T-helper 1 cell treated with Interleukin-12 subunit alpha and Interleukin-12 subunit beta and Interleukin-4 antibody, amounts not matched to agents 30 μg/mL and 1 μg/mL, for 36 hours (primary cell): ENCODE measurements around the gene NTRK2.
"Not testable (repeated sequence)": the region's sequence is repeated elsewhere in the genome, so short reads cannot be mapped to it uniquely, and the experiment has no call there.

Experiments
- H3K27ac Mint-ChIP-seq: one replicate; pipeline ENCODE4 v1.8.0; 2021; ENCODE audit warnings: mild to moderate bottlenecking, mixed read lengths
- H3K27me3 Mint-ChIP-seq: one replicate; pipeline ENCODE4 v1.8.0; 2021; ENCODE audit warnings: low read depth, mixed read lengths
- H3K36me3 Mint-ChIP-seq: one replicate; pipeline ENCODE4 v1.8.0; 2021; ENCODE audit warnings: low read depth, mixed read lengths
- H3K4me1 Mint-ChIP-seq: one replicate; pipeline ENCODE4 v1.8.0; 2021; ENCODE audit warnings: low read depth, mixed read lengths
- H3K4me3 Mint-ChIP-seq: one replicate; pipeline ENCODE4 v1.8.0; 2021; ENCODE audit warnings: mild to moderate bottlenecking, moderate library complexity, mixed read lengths
- H3K9me3 Mint-ChIP-seq: one replicate; pipeline ENCODE4 v1.8.0; 2021; ENCODE audit warnings: mixed read lengths

NTRK2 gene

DNA sequence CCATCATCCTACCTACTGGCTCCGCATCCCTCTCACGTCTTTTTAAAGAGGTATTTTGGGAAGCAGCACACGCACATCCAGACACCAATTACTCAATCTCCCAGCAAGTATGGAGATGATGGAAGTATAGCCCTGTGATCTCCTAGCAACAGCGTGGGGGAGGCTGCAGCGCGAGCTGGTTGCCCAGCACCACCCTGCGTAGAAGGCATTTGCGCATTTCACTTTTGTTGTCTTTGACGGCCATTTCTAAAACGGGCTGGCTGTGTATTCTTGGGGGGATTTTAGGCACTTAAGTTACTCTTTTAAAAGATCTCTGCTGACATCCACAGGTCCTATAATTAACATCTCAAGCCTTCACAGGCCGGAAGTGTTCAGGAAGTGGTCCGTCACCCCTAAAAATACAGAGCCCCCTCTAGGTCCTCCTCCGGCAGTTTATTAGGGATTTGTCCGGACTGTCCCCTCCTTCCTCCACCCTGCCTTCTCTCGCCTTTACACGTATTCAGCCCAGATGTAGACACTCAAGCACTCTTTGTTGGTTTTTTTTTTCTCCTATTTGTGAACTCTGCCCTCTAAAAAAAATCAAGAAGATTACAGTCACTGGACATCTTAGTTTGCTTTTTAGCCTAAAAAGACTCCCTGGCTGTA is 371.4 kb downstream of the NTRK2 start:
- no peaks in the 10 kb centered on the region for H3K9me3 Mint-ChIP-seq
- no peaks in the 10 kb centered on the region for H3K27me3 Mint-ChIP-seq
- H3K27ac Mint-ChIP-seq: no peak overlapping the region
- no peaks in the 10 kb centered on the region for H3K4me1 Mint-ChIP-seq
- H3K4me3 Mint-ChIP-seq: no peak overlapping the region
- no peaks in the 10 kb centered on the region for H3K36me3 Mint-ChIP-seq

DNA sequence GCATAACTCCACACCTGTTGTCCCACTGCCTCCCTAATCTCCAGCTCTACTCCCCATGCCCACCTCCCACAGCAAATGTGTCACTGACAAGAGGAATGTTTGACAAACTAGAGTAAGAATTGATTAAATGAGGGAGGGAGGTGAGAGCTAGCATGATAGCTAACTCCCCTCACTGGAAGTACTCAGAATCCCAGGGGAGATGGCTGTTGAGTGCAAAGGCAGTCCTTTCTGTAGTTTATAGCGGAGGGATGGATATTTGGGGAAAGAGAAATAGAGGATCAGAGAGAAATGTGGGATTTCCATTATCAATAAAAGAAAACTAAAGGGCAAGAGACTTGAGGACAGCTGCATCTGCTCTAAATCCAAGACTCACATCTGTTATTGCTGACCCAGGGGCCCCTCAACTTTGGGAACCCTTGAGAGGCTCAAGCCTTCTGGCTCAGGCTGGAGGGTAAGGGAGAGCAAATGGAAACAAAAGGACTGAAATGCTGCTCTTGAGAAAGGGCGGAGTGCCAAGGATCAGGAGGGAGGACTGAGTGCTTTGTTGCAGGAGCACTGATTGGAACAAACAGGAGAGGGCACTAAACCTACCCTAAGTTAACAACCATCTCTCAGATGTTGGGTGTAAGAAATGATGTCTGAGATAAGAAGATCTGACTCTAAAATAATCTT is 372.1 kb downstream of the NTRK2 start:
- Mint-ChIP-seq H3K36me3 (no peaks in the 10 kb centered on the region), H3K4me1 (no peaks in the 10 kb centered on the region), H3K9me3 (no peaks in the 10 kb centered on the region)

DNA sequence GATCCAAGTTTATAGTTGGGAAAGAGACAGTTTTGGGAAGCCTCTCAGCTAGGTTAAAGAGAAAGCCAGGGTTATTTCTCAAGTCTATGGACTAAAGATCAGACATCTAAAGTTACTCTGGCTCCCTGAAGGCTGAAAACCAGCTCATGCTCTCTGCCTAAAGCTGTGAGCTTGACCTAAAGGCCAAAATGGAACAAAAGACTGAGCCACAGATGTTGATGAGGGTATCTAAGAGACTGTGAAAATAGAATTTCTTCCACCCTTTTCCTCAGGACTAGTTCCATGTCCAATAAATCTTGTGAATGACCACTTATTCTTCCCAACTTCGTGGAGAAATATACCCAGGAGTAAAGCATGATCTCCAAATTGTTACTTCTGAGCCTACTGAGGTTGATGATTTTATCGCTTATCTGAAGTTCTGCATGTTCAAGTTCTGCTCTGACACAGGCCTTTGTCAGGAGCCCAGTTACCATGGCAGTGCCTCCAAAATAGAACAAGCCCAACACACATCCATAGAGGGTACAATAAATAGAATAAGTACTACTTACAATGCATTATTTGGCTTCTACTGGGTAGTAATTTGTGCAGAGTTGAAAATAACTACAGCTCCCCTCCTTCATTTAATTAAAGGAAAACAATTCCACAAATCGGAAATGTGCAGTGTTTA is 373.6 kb downstream of the NTRK2 start:
- H3K27me3 Mint-ChIP-seq: no peaks in the 10 kb centered on the region
- H3K36me3 Mint-ChIP-seq: no peaks in the 10 kb centered on the region
- H3K9me3 Mint-ChIP-seq: no peaks in the 10 kb centered on the region
- no peak overlapping the region for H3K4me3 Mint-ChIP-seq
- no peaks in the 10 kb centered on the region for H3K4me1 Mint-ChIP-seq
- no peak overlapping the region for H3K27ac Mint-ChIP-seq

More for the DNA sequence above, 372.1 kb downstream of the NTRK2 start:
- no peak overlapping the region for H3K27ac Mint-ChIP-seq
- no peak overlapping the region for H3K4me3 Mint-ChIP-seq
- H3K27me3 Mint-ChIP-seq: no peaks in the 10 kb centered on the region

DNA sequence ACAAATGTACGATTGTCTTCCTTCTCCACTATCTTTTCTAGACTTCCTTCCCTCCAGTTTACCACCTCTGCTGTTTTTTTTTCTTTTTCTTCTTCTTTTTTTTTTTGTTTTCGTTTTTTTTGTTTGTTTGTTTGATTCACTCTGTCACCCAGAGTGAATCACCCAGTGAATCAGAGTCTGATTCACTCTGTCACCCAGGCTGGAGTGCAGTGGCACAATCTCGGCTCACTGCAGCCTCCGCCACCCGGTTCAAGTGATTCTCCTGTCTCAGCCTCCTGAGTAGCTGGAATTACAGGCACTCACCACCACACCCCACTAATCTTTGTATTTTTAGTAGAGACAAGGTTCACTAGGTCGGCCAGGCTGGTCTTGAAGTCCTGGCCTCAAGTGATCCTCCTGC is 375.7 kb downstream of the NTRK2 start:
- Mint-ChIP-seq H3K36me3 (no peaks in the 10 kb centered on the region), H3K4me1 (no peaks in the 10 kb centered on the region), H3K27ac (no peak overlapping the region), H3K9me3 (no peaks in the 10 kb centered on the region), H3K4me3 (no peak overlapping the region), H3K27me3 (no peaks in the 10 kb centered on the region)

DNA sequence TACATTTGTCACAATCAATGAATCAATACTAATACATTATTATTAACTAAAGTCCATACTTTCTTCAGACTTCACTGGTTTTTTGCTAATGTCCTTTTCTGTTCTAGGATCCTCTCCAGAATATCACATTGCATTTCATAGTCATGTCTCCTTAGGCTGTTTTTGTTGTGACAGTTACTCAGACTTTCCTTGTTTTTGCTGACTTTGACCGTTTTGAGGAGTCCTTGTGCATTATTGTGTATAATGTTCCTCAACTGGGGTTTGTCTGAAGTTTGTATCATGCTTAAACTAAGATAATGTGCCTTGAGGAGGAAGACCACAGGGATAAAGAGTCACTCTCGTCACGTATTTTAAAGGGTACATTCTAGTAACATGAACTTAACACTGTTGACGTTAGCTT is 376.9 kb downstream of the NTRK2 start:
- Mint-ChIP-seq H3K36me3 (no peaks in the 10 kb centered on the region), H3K4me3 (no peak overlapping the region), H3K27ac (no peak overlapping the region), H3K27me3 (no peaks in the 10 kb centered on the region), H3K9me3 (no peaks in the 10 kb centered on the region), H3K4me1 (no peaks in the 10 kb centered on the region)

DNA sequence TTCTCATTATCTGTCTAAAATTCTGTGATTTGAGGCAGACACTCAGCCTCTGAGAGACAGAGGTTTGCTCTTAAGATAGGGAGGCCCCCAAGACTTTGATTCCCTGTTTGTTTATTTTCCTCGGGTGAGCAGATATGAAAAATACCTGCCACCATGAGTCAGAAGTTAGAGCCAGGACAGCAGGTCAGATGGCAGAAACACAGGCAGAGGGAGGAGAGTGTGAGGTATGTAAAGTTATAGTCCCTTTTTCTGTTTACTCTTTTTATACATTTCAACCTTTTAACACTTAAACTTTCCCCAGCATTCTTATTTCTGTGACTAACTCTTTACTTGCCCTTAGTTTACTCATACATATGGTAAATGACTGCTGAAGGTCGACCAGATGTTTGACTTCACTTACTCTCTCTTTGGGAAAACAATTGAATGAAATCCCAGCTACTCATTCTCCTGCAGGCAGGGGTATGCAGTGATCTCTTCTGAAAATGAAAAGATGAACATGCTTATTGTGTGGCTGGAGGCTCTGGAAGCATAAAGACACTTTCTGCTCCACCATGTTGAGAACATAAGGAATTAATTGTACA is 383.8 kb downstream of the NTRK2 start:
- Mint-ChIP-seq H3K9me3 (no peaks in the 10 kb centered on the region), H3K27me3 (peaks cover 5% of the 10 kb centered on the region), H3K4me3 (no peak overlapping the region), H3K27ac (no peak overlapping the region), H3K36me3 (no peaks in the 10 kb centered on the region), H3K4me1 (no peaks in the 10 kb centered on the region)

DNA sequence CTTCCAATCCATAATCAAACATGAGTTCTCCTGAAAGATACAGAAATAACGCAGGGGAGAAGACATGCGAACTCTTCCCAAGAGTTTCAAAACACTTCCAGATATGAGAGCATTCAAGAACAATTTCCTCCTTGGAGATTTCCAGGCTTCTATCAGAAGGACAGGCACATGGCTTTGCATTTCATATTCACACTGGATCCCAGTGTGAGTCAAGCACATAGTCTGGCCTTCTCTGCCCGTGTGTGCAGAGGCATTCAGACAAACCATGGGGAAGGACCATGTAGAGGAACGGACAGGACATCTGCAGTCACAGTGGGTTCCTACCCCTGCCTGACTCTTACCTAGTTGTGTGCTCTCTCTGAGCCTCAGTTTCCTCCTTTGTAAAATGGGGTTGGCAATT is 384.5 kb downstream of the NTRK2 start:
- Mint-ChIP-seq H3K27ac (no peak overlapping the region), H3K4me3 (no peak overlapping the region), H3K4me1 (no peaks in the 10 kb centered on the region), H3K27me3 (peaks cover 5% of the 10 kb centered on the region), H3K9me3 (no peaks in the 10 kb centered on the region), H3K36me3 (no peaks in the 10 kb centered on the region)

DNA sequence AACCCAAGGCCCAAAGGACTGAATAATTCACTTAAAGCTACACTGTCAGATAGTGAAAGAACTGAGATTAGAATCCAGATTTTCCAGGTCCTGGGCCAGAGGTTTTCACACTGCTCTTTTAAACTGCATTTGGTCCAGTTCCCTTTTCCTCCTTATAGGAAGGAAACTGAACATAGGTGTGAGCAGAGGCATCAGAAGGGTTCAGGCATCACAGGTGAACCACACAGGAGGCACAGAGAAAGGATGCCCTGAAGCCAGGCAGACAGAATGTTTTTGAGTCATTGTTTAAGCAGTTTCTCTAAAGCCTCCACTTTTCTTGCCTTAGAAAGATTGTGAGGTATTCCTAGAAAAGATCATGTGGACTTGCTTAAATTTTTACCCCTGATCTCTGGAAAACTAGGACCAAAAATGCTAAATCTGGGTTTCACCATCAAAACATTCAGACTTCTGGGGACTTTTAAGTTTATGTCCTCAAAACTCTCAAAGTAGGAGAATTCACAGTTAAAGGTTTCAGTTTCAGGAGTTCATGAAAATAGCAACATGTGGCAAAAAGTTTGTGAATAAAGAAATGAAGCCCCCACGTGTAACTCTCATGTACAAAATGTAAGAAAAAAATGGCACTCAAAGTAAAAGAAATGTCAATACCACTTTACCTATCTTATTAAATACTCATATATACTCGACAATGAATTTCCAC is 386.1 kb downstream of the NTRK2 start:
- H3K4me3 Mint-ChIP-seq: no peak overlapping the region
- H3K9me3 Mint-ChIP-seq: no peaks in the 10 kb centered on the region
- peaks cover 5% of the 10 kb centered on the region for H3K27me3 Mint-ChIP-seq
- H3K4me1 Mint-ChIP-seq: no peaks in the 10 kb centered on the region
- H3K36me3 Mint-ChIP-seq: no peaks in the 10 kb centered on the region
- H3K27ac Mint-ChIP-seq: no peak overlapping the region

DNA sequence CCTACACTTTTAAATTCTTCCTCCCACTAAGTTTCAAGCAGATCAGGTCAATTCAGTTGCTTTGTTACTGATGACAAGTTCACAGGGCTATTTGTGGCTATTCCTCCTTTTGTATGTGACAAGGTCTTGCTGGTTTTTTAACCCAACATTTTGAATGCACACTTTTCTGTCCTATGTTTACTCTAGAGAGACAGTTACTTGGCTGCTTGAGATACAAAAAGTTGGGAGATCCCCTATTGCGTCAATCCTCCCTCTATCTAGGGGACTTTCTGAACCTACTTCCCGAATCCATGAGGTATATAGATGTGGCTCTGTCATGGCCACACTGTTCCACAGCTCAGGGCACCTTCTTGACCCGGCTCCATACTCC is 386.7 kb downstream of the NTRK2 start:
- Mint-ChIP-seq H3K9me3 (no peaks in the 10 kb centered on the region), H3K4me1 (no peaks in the 10 kb centered on the region), H3K4me3 (no peak overlapping the region), H3K36me3 (no peaks in the 10 kb centered on the region), H3K27me3 (peaks cover 5% of the 10 kb centered on the region), H3K27ac (no peak overlapping the region)

DNA sequence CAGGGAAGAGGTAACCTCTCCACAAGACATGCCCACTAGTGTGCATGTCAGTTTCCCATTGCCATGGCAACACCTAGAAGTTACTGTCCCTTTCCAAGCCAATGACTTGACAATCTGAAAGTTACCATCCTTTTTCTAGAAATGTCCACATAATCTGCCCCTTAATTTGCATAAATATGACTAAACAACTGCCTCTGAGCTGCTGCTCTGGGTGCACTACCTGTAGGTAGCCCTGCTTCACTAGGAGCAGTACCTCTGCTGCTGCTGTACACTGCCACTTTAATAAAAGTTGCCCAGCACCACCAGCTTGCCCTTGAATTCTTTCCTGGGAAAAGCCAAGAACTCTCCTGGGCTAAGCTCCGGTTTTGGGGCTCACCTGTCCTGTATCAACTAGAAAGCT is 392.4 kb downstream of the NTRK2 start:
- peaks cover 5% of the 10 kb centered on the region for H3K27me3 Mint-ChIP-seq
- H3K27ac Mint-ChIP-seq: no peak overlapping the region
- no peak overlapping the region for H3K4me3 Mint-ChIP-seq
- no peaks in the 10 kb centered on the region for H3K36me3 Mint-ChIP-seq
- no peaks in the 10 kb centered on the region for H3K9me3 Mint-ChIP-seq
- H3K4me1 Mint-ChIP-seq: no peaks in the 10 kb centered on the region

DNA sequence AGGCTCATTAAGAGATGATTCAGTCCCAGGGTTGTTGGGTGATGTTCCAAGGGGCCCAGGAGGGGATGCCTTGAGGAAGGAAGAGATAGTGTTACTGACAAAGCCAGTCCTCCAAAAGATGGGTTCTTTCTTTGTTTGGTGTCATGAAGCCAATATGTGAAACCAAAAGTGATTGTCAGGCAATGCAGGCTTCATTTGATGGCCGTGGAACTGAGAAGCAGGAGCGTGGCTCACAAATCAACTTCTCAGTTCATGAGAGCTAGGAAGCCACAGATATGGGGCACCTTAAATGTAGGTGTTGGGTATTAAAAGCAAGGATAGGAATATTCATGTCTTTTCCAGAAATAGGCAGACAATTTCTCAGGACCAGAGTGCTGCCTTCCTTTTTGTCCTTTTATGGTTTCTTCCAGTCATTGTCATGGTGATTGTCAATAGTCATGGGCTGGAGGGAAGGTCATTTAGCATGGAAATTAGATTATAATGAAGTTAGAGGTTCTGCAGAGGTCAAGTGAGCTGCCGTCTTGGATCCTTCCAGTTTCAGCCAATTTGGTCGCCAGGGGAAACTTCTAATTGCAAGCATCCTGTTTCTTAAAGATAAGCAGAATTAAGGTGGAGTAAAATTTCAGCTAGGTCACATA is 393.0 kb downstream of the NTRK2 start:
- H3K36me3 Mint-ChIP-seq: no peaks in the 10 kb centered on the region
- H3K9me3 Mint-ChIP-seq: no peaks in the 10 kb centered on the region
- peaks cover 5% of the 10 kb centered on the region for H3K27me3 Mint-ChIP-seq
- H3K4me1 Mint-ChIP-seq: no peaks in the 10 kb centered on the region
- H3K27ac Mint-ChIP-seq: no peak overlapping the region
- H3K4me3 Mint-ChIP-seq: no peak overlapping the region

DNA sequence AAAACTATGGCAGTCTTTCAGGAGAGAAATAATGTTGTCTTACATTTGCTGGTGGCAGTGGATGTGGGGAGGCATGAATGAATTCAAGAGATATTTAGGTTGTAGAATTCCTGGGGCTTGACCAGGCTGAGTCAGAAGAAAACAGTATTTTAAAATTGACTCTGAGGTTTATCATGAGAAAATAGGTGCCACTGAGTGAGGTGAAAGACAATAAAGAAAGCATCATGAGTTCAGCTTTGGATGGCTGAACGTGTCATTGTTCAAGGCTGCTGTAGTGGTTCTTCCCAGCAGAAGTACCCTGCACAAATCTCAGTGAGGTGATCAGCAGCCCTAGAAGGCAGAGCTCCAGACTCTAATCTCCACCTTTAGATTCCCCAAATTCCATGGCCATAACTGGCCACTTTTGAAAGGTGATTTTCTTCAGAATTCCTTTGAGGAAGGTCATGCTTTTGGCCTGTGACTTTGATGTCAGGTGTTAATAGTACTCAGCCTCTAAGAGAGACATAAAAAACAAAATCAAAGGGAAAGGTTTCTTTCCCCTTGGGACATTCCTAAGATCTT is 395.4 kb downstream of the NTRK2 start:
- Mint-ChIP-seq H3K4me3 (no peak overlapping the region), H3K4me1 (no peaks in the 10 kb centered on the region), H3K27me3 (no peaks in the 10 kb centered on the region), H3K9me3 (no peaks in the 10 kb centered on the region), H3K36me3 (no peaks in the 10 kb centered on the region), H3K27ac (no peak overlapping the region)

DNA sequence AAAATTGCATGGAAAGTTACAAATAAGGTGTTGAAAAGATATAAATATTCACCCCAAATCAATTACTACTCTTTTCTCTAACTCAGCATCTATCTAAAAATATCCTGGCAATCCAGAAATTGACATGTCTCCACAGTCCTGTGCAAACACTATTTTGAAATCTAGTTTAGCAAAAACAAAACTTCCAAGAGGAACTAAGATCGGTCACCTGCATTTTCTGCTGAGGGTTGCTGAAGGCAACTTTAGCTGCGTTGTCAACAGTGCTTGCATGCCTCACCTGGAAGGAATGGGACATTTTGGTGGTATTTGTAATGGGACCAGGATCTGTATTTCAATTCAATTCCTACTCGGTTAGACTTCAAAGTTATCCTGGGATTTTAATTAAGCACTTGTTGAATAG is 398.3 kb downstream of the NTRK2 start:
- Mint-ChIP-seq H3K9me3 (no peaks in the 10 kb centered on the region), H3K27ac (no peak overlapping the region), H3K4me1 (no peaks in the 10 kb centered on the region), H3K36me3 (no peaks in the 10 kb centered on the region), H3K4me3 (no peak overlapping the region), H3K27me3 (no peaks in the 10 kb centered on the region)

DNA sequence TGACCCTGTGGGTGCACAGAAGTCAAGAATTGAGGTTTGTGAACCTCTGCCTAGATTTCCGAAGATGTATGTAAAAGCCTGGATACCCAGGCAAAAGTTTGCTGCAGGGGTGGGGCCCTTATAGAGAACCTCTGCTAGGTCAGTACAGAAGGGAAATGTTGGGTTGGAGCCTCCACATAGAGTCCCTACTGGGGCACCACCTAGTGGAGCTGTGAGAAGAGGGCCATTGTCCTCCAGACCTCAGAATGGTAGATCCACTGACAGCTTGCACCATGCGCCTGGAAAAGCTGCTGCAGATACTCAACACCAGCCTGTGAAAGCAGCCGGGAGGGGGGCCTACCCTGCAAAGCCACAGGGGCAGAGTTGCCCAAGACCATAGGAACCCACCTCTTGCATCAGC is 399.9 kb downstream of the NTRK2 start:
- not testable (repeated sequence) for H3K27me3 Mint-ChIP-seq, H3K36me3 Mint-ChIP-seq, H3K9me3 Mint-ChIP-seq, H3K27ac Mint-ChIP-seq, H3K4me3 Mint-ChIP-seq, H3K4me1 Mint-ChIP-seq
